Endodermal cell (in vitro differentiated cells): Measurements from ENCODE around the gene SMG6. TPM values are rescaled to one million over a fixed set of nuclear protein-coding genes. Genes with fewer than 3 reads are reported as not detected.
A peak's percentile ranks its signal among the peaks of the same experiment; 100 is the strongest.

Experiments used
- DNase-seq: peaks from one replicate; pipeline ENCODE4 v3.0.0-alpha.2; 2017
- H3K27ac ChIP-seq: 2 replicates; pipeline ENCODE4 v1.5.1; 2013; ENCODE audit warnings: mild to moderate bottlenecking, low read depth, low read length, moderate library complexity
- H3K27me3 ChIP-seq: 2 replicates; pipeline ENCODE4 v1.6.1; 2013; ENCODE audit warnings: mild to moderate bottlenecking, low read length, moderate library complexity; ENCODE audit not compliant: insufficient read depth, control insufficient read depth, poor library complexity, severe bottlenecking
- H3K36me3 ChIP-seq: 2 replicates; pipeline ENCODE4 v1.7.0; 2013; ENCODE audit warnings: mild to moderate bottlenecking, low read length, moderate library complexity; ENCODE audit not compliant: control insufficient read depth, insufficient read depth
- H3K4me1 ChIP-seq: one replicate; pipeline ENCODE4 v1.7.0; 2013; ENCODE audit warnings: low read length; ENCODE audit not compliant: control insufficient read depth, insufficient read depth
- H3K4me3 ChIP-seq: 2 replicates; pipeline ENCODE4 v1.5.1; 2013; ENCODE audit warnings: mild to moderate bottlenecking, low read length, moderate library complexity
- H3K9ac ChIP-seq: 2 replicates; pipeline ENCODE4 v1.6.1; 2013; ENCODE audit warnings: mild to moderate bottlenecking, low read length, moderate library complexity; ENCODE audit not compliant: poor library complexity, severe bottlenecking; ENCODE audit errors: extremely low read depth
- H3K9me3 ChIP-seq: 2 replicates; pipeline ENCODE4 v1.6.1; 2013; ENCODE audit warnings: mild to moderate bottlenecking, low read length, moderate library complexity; ENCODE audit not compliant: control insufficient read depth
- H3K27ac Mint-ChIP-seq: 2 replicates; pipeline ENCODE4 v1.8.0; 2020; ENCODE audit warnings: mixed read lengths
- H3K27me3 Mint-ChIP-seq: 2 replicates; pipeline ENCODE4 v1.8.0; 2021; ENCODE audit warnings: mild to moderate bottlenecking, mixed read lengths; ENCODE audit not compliant: insufficient read depth
- H3K36me3 Mint-ChIP-seq: 2 replicates; pipeline ENCODE4 v1.8.0; 2020; ENCODE audit warnings: low read depth, mixed read lengths
- H3K4me1 Mint-ChIP-seq: 2 replicates; pipeline ENCODE4 v1.8.0; 2020; ENCODE audit warnings: mixed read lengths
- H3K4me3 Mint-ChIP-seq: 2 replicates; pipeline ENCODE4 v1.8.0; 2020; ENCODE audit warnings: mild to moderate bottlenecking, moderate library complexity, mixed read lengths
- H3K9me3 Mint-ChIP-seq: 2 replicates; pipeline ENCODE4 v1.8.0; 2020; ENCODE audit warnings: mild to moderate bottlenecking, mixed read lengths
- WGBS, 2 experiments: methylation state at CpG; one replicate each; pipeline versions ENCODE4 v1.1.5 to v1.1.7; 2013; ENCODE audit warnings: missing lambda C conversion rate in 2 of 2, mixed read lengths in 1 of 2; ENCODE audit not compliant: insufficient coverage in 1 of 2, insufficient read length in 1 of 2; 5-methylcytosine and 5-hydroxymethylcytosine counted together
- total RNA-seq, 2 donors: library from RNA; stranded (reverse); fragmentation: NEBNext Ultra II Directional in 1 of 2; extraction: Animal tissue kit (Norgen Biotek cat#: 25700) in 1 of 2; gene quantifications; 2 replicates in 1 of 2; 3 replicates in 1 of 2; pipeline ENCODE4 v1.2.1, GENCODE V29; 2021
- TF ChIP-seq, protein P1 (sequence below): fragments of 200-600 bp; sonication (generic); conservative IDR thresholded peaks from 2 replicates; pipeline ENCODE4 v1.5.0; 2021; ENCODE audit warnings: antibody characterized with exemption, mild to moderate bottlenecking

Gene SMG6
- total RNA-seq, 2 donors from 2014 or later: 44.3 to 56.7 TPM

GRCh38 chr17:2068519-2069051, 235.0 kb downstream of the SMG6 start:
- H3K27me3 Mint-ChIP-seq: no peaks in the 10 kb centered on the region
- Histone ChIP-seq H3K9ac (no peak overlapping the region), H3K27ac (peak overlapping the region; percentile 57), H3K4me3 (no peak overlapping the region), H3K4me1 (peaks cover 5% of the 10 kb centered on the region), H3K9me3 (no peaks in the 10 kb centered on the region), H3K36me3 (peaks cover 86% of the 10 kb centered on the region), H3K27me3 (no peaks in the 10 kb centered on the region)
- H3K27ac Mint-ChIP-seq: no peak overlapping the region
- DNase-seq: no peak
- H3K4me1 Mint-ChIP-seq: peaks cover 10% of the 10 kb centered on the region
- WGBS, 2 experiments: 91% methylated on average over 8 to 15 of the region's 15 CpGs
- H3K36me3 Mint-ChIP-seq: peaks cover 49% of the 10 kb centered on the region
- H3K4me3 Mint-ChIP-seq: no peak overlapping the region
- TF ChIP-seq, protein P1, sequence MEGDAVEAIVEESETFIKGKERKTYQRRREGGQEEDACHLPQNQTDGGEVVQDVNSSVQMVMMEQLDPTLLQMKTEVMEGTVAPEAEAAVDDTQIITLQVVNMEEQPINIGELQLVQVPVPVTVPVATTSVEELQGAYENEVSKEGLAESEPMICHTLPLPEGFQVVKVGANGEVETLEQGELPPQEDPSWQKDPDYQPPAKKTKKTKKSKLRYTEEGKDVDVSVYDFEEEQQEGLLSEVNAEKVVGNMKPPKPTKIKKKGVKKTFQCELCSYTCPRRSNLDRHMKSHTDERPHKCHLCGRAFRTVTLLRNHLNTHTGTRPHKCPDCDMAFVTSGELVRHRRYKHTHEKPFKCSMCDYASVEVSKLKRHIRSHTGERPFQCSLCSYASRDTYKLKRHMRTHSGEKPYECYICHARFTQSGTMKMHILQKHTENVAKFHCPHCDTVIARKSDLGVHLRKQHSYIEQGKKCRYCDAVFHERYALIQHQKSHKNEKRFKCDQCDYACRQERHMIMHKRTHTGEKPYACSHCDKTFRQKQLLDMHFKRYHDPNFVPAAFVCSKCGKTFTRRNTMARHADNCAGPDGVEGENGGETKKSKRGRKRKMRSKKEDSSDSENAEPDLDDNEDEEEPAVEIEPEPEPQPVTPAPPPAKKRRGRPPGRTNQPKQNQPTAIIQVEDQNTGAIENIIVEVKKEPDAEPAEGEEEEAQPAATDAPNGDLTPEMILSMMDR: no peak
- H3K9me3 Mint-ChIP-seq: no peaks in the 10 kb centered on the region

DNA sequence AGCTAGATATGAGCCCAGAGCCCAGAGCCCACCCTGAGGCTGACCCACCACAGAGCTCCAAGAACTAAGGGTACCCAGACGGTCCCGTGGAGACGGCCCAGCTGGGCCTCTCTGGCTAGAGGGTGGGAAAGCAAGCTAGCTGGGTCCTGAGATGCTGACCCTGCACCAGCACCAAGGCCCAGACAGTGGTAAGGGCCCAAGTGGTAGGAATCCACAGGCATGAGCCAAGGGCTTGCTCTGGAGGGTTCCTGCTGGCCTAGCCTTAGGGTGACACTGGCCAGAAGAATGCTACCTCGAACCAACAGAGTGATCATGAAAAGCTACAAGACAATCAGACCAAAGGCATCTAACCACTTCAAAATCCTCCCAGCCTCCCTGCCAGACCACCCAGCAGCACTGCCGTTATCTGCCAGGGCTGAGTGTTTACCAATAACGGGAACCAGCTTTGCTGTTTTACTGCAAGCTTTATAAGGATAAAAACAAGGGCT, 235.5 kb downstream of the SMG6 start:
- H3K9ac ChIP-seq: no peak overlapping the region
- peaks cover 9% of the 10 kb centered on the region for H3K4me1 ChIP-seq
- Mint-ChIP-seq H3K36me3 (peaks cover 54% of the 10 kb centered on the region), H3K4me1 (peaks cover 15% of the 10 kb centered on the region), H3K9me3 (no peaks in the 10 kb centered on the region), H3K27ac (no peak overlapping the region), H3K4me3 (no peak overlapping the region), H3K27me3 (no peaks in the 10 kb centered on the region)
- TF ChIP-seq, protein P1: no peak
- no peaks in the 10 kb centered on the region for H3K27me3 ChIP-seq
- no peak overlapping the region for H3K4me3 ChIP-seq
- 92 to 100% methylated on average over 5 to 6 of the region's 6 CpGs for WGBS, 2 experiments
- H3K9me3 ChIP-seq: no peaks in the 10 kb centered on the region
- H3K27ac ChIP-seq: peak overlapping the region; percentile 57
- DNase-seq: no peak
- H3K36me3 ChIP-seq: peaks cover 91% of the 10 kb centered on the region

DNA sequence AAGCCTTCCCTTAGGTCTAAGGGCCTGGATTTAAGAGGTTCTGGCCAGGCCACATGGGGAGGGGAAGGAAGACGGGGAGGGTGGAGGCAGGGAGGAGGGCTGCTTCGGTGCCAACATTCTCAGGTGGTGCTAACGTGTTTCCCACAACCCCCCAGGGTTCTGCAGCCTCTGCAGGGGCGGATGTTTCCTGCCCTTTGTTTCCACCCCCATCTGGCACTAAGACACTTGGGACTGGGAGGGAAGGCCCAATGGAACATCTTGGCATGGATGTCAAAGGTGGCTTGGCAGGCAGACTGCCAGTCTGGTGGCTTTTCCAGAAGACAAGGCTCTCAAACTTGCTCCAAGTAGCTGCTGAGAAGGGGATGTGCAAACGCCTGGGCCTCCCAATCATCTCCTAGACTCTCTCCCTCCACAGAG, 236.0 kb downstream of the SMG6 start:
- Mint-ChIP-seq H3K4me1 (peaks cover 19% of the 10 kb centered on the region), H3K4me3 (no peak overlapping the region), H3K27me3 (no peaks in the 10 kb centered on the region), H3K9me3 (no peaks in the 10 kb centered on the region), H3K36me3 (peaks cover 55% of the 10 kb centered on the region), H3K27ac (no peak overlapping the region)
- Histone ChIP-seq H3K9me3 (no peaks in the 10 kb centered on the region), H3K27ac (no peak overlapping the region), H3K27me3 (no peaks in the 10 kb centered on the region), H3K36me3 (peaks cover 91% of the 10 kb centered on the region), H3K4me3 (no peak overlapping the region), H3K4me1 (peaks cover 10% of the 10 kb centered on the region), H3K9ac (no peak overlapping the region)
- DNase-seq: no peak
- TF ChIP-seq, protein P1: no peak
- WGBS, 2 experiments: 93% methylated on average over 3 to 5 of the region's 5 CpGs
